HG03439 (cell line): ENCODE results near the gene TTLL13.
"Not testable (repeated sequence)": the region's sequence is repeated elsewhere in the genome, so short reads cannot be mapped to it uniquely, and the experiment has no call there.

ENCODE experiments used
- ATAC-seq: cut with Tn5 transposase; IDR thresholded peaks from one replicate; pipeline ENCODE4 v1.9.1; 2021; ENCODE audit warnings: mild to moderate bottlenecking, moderate library complexity; ENCODE audit not compliant: unreplicated experiment

TTLL13 gene

DNA sequence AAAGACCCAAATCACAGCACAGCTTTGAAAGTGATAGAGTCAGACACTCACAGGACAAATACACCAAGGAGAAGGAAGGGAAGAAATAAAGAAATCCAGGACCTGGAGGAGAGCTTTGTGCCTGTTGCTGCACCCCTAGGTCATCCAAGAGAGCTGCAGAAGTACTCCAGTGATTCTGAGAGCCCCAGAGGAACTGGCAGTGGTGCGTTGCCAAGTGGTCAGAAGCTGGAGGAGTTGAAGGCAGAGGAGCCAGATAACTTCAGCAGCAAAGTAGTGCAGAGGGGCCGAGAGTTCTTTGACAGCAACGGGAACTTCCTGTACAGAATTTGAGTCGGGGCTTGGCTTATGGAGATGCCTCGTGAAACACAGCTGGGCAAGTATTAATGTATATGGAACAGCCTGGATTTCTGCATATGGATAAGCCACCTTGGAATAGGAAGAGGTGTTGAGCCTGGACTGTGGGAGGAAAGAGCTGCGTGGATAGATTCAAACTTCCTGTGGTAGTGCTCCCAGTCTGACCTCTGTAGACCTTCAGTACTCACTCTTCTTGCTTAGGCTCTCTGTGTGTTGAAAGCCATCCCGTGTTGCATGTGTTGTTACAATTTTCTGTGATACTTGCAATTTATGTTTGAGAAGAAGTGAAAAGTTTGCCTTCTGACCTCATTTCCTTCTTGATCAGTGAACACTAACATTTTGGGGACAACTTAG, 22.3 kb downstream of the TTLL13 start:
- ATAC-seq: no peak

DNA sequence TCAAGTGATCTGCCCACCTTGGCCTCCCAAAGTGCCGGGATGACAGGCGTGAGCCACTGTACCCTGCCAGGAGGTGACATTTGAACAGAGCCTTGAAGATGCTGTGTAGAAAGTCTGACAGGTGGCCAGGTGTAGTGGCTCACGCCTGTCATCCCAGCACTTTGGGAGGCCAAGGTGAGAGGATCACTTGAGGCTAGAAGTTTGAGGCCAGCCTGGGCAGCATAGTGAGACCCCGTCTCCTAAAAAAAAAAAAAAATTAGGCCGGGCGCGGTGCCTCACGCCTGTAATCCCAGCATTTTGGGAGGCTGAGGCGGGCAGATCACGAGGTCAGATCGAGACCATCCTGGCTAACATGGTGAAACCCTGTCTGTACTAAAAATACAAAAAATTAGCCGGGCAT, 29.1 kb downstream of the TTLL13 start:
- ATAC-seq: not testable (repeated sequence)

DNA sequence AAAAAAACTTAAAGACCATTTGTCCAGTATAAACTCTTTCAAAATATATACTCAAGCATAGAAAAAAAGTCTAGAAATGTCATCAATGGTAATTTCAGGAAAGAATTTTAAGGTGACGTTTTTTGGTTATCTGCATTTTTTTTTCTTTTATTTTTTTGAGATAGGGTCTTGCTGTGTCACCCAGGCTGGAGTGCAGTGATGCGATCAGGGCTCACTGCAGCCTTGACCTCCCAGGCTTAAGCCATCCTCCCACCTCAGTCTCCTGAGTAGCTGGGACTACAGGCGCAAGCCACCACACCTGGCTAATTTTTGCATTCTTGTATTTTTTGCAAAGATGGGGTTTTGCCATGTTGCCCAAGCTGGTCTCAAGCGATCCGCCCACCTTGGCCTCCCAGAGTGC, 31.4 kb downstream of the TTLL13 start:
- ATAC-seq: not testable (repeated sequence)

DNA sequence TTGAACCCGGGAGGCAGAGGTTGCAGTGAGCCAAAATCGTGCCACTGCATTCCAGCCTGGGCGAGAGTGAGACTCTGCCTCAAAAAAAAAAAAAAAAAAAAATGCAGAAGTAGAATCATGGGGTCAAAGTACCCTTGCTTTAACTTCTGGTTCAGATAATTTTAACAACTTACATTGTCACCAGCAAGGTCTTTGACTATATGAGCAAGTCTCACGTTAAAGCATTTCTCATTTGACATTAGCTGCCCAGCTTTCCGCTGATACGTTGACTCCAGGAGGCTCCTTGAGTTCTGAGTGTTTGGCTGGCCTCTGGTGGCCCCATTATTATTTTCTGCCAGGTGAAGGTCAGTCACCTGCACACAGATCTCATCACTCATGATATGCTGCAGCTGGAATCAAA, 32.3 kb downstream of the TTLL13 start:
- not testable (repeated sequence) for ATAC-seq

DNA sequence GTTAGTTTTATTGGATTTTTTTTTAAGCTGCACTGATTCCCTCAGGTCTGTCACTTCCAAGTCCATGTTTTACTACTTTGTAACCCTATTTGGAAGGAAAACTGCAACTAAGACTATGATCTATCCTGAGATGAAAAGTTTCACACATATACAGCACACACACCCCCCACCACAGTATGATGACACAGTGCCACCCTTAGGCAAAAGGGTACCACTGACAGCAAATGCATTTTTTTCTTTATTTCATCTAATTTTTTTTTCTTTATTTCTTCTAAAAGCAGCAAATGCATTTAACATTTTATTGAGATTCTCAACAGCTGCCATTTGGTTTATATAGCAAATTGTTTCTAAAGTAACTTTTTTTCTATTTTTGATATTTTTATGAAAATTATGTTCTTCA, 37.3 kb downstream of the TTLL13 start:
- ATAC-seq: no peak

DNA sequence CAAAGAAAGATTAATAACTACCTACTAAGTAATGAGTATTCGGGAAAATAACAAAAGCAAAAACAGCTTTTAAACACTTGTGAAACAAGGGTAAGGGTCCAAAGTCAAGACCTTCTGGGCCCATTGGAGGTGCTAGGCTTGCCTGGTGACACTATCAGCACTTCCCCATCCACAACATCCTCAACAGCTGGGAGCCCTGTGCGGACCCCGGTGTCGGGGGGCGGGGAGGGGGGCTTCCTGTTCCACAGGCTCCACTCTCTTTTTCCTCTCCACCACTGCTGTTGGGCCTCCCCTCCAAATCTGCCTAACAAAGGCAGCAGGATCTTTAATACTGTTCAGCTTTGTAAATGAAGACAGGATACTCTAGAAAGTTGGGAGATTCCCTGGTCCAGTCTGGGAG, 37.7 kb downstream of the TTLL13 start:
- ATAC-seq: no peak

DNA sequence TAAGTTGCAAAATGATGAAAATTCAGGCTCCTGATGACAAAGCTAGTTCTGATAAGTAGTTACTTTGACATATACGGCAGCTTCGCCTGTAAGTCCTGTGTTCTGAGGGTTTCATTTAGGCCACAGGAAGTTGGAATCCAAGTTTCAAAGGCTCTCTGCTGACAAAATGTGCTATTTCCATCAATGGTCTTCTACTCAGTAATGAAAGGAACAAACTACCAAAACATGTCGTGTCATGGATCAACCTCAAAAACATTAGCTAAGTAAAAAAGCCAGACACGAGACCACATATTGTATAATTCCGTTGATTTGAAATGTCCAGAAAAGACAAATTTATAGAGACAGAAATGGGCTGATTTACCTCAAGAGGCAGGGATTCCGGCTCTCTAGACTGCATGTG, 38.6 kb downstream of the TTLL13 start:
- no peak for ATAC-seq

DNA sequence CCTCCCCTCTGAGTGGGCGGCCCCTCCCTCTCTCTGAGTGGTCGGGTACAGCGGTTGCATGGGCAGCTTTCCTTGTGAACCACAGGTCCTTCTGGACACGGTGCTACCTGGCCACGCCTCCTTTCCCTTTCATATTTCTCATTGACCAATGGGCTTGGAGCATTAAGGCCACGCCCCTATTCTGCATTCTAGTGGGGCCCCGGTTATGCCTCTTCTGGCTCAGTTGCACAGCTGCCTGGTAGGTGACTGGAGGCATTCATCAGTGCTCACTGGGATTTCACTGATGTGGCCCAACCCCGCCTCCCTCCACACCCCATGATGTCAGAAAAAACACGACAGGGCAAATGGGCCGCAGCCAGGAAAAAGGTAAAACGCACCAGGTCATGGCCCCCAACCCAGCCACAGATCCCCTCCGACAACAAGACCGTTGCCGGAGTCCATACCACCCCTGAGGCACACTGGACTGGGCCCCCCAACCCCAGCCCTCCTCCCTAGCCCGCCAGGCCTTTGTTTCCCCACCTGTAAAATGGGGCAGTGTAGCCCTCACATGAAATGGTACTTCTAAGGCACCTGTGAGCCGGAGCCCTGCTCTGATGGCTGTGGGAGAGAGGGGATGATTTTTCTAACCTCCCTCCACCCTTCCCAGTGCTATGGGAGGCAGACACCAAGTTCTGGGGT, 42.5 kb downstream of the TTLL13 start:
- ATAC-seq: no peak

DNA sequence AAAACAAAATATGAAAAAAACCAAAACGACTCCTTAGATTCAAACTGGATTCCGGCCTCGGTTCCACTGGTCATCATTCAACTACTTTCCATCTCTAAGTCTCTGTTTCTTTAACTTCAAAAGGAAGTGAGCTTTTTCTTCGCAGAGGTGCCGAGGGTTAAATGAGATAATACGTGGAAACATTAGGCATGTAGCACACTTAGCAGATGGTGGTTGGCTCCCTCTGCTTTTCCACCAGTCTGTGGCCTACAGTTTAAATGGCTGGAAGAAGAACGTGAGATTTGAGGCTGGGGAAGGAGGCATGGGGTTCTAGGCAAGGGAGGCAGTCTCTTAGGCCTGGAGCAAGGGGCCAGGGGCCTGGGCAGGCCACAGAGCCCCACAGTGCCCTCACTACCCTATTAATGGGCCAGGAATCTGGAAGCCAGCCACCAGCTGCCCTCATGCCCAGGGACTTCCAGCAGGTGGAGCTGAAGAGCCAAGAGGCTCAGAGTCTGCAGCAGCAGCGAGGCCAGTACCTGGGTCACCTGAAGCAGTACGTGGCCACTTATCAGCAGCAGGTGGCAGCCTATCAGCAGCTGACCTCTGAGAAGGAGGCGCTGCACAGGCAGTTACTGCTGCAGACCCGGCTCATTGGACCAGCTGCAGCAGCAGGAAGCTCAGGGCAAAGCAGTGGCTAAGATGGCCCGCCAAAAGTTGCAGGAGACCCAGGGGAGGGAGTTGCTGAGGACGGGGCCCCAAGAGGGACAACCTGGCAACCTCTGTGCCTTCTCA, 43.9 kb downstream of the TTLL13 start:
- ATAC-seq: not testable (repeated sequence)

DNA sequence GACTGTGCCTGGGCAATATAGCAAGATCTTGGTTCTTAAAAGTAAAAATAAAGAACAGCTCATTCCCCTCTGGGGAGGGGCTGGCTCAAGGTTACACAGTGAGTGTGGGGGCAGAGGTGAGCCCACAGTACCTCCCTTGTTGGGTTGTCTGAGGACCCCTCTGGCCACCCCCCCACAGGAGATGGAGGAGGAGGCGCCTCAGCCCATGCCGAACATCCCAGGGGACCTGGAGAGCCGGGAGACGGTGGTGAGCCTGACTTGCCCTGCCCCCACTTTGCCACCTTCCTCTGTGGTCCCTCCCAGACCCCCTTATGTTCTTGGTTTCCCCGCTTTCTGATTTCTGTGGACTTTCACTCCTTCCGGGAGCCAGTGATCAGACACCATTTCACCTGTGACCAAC, 44.8 kb downstream of the TTLL13 start:
- ATAC-seq: no peak

DNA sequence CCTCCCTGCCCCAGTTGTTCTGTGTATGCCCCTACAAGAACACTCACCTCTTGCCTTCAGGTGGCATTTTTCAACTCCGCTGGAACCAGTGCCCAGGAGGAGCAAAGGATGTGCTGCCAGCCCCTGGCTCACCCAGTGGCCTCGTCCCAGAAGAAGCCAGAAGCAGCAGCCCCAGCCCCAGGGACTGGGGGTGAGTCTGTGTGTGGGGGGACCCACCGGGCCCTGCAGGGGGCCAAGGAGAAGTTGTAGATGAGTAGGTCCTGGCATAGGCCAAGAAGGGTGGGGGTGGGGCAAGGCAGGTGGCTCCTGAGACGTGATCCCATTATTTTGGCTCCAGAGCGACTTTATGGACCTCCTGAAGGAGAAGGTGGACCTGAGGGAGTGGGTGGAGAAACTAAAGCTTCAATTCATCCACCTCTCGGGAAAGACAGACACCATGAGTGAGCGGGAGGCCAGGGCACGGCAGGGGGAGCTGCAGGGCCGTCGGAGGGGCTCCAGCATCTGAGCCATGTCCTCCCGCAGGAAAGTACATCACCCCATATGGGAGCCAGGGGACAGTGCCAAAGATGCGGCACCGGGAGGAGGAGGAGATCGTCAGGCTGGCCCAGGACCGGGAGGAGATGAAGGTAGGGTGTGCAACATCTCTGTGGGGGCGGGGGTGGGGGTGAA, 45.4 kb downstream of the TTLL13 start:
- no peak for ATAC-seq

DNA sequence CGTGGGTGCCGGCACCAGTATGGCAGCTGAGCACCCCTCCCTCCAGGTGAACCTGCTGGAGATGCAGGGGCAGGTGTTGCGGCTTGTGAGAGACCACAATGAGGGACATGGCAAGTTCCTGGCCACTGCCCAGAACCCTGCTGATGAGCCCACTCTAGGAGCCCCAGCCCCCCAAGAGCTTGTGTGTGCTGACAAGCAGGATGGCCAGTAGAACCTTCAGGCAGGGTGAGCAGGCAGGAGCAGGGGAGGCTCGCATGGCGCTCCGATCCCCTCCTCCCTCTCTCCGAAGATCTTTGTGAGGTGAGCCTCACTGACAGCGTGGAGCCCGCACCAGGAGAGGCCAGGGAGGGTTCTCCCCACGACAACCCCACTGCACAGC, 45.9 kb downstream of the TTLL13 start:
- no peak for ATAC-seq

DNA sequence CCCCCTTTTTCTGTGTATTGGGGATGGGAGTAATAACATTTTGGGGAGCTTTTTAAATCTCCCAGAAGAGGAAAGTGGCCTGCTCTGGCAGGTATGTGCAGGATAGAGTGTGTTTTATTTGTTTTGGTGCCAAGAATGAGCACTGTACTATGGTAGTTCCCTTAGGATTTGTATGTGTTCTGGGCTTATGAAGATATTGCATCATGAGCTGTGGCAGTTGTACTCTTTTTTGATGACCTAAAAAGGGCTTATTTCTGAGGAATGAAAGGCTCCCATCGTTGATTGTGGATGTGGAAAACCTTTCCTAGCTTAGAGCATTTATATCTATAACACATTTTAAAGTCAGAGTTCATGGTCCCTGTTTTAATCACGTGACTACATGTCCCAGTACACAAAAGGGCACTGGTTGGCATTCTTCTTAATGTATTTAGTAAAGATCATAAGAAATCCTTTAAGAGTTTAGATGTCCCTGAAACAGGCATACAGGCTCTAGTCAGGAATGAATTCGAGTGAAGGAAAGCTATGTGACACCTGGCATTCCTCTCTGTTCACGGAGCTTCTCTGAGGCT, 47.0 kb downstream of the TTLL13 start:
- ATAC-seq: not testable (repeated sequence)

DNA sequence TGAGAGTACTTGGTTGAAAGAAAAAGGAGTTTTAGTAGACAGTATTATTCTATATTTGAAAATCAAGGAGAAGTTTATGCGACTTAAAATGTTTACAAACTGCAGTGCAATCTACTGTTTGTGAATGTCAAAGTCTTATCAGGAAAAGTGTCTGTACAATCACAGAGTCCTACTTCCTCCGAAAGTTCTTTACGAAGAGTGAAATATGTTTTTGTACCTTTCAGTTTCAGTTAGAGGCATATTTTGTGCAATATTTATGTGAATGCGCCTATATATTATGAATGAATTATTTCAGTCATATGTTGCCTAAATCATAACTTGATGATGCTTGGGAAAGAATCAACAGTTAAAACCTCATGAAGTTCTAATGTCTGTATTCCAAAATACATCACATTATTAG, 47.7 kb downstream of the TTLL13 start:
- ATAC-seq: no peak

DNA sequence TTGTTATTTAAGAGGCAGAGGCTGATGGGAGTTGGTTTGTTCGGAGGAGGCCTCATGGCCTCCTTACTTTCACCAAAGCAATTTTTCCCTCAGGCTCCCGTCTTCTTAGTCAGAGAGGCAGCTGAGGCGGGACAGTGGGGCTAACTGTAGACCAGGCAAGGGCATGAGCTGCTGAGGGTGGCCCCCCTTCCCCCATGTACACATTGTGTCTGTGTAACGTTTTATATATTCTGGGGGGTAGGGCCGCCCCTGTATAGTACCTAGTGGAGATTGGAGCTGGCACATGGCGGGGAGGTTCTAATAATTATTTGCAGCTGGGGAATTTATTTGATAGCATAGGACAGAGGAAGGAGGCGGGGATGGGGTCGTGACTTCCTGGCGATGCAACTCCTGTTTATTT, 51.2 kb downstream of the TTLL13 start:
- ATAC-seq: no peak

DNA sequence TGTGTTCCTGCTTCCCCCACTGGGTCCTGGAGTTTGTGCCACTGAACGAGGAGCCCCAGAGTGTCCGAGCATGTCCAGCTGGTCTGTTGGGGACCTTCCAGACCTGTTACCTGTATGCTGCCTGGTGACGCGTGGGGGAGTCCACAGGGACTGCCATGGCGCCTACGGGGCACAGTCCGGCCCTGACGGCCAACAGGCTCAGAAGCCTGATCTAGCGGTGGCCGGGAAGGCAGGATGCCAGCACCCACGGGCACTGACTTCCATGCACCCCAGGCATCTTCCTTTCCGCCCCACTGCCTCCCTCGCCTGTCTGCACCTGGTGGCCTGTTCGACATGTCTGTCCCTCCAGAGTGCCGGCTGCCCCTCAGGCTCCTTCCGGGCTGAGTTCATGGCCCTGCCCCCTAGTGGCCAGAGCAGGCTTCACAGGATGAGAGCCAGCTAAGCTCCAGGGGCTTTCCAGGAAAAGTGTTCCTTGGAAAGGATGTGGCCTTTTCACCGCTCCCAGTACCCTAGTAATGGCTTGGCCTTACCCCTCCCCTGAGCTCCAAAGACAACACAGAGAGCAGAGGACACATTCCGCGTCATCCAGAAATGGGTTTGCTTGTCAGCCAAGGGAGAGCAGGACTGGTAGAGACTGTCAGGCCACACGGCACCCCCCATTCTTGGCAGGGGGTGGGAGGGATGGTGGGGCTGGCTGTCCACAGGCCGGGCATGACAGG, 51.8 kb downstream of the TTLL13 start:
- no peak for ATAC-seq

DNA sequence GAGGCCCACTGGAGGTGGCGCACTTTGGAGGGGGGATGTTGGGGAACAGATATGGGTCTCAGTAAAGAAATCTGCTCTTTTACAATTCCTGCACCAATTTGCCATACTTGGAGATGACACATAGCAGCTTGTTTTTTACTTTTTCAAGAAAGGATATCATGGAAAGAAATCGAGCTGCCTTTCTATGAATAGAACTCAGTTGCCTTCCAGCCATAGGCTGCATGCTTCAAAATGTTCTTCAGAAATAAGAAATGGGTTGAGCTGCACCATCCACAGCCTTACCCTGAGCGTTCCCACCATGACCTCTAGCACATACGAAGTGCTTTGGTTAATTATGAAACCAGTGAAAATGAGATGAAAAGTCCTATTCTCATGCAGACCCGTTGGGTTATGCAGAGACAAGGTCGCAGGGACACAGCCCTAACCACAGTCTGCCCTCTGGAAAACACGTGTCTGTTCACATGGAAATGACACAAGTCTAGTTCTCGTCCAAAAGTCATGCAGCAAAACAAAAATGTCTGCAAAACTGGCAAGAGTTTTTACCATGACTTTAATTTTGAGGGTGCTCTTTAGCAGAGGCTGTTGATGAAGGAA, 52.4 kb downstream of the TTLL13 start:
- no peak for ATAC-seq

DNA sequence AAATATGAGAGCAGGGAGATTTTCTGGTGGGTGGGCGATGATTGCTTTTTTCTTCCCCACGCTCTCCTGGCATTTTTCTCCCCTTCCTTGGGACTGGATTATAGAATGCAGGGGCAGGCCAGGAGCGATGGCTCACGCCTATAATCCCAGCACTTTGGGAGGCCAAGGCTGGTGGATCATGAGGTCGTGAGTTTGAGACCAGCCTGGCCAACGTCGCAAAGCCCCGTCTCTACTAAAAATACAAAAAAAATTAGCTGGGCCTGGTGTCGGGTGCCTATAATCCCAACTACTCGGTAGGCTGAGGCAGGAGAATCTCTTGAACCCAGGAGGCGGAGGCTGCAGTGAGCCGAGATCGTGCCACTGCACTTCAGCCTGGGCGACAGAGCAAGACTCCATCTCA, 56.0 kb downstream of the TTLL13 start:
- ATAC-seq: not testable (repeated sequence)

DNA sequence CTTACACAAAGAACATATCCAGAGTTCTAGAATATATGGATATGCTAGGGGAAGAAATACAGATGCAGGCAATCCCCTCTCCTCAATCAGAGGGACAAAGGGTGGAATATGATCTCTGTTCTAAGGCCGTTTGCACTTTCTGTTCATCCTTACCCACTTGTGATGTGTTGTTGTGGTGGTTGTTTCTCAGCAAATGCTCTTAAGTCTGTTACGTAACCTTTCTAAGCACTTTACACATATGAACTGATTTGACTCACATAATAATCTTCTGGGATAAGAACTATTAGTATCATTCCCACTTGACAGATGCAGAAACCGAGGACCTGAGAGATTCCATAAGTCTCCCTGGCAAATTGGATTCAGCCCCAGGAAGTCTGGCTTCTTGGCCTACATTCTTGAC, 56.6 kb downstream of the TTLL13 start:
- no peak for ATAC-seq

DNA sequence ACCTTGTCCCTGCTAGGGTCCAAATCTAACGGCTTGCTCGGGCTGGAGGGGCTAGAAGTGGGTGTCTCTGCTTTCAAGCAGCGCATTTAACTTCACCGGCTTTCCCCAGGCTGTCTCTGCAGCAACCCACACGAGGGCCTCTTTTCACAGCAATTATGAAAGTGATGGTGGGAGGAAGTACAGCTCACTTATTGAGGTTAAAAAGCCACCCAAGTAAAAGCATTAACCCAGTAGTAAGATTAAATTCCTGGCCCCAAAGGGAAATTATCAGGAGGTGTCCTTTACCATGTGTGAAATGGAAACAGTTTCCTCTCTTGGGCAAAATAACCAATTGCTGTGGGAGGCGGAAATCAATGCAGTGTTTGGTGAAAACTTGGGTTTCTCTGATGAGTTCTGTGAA, 57.2 kb downstream of the TTLL13 start:
- ATAC-seq: peak; percentile 62
